ENCODE measurements around the gene IGFBP3. TPM values are rescaled to one million over a fixed set of nuclear protein-coding genes. Genes with fewer than 3 reads are reported as not detected.

IGFBP3 gene
- total and polyA plus RNA-seq, 4 donors = 87.0 to 244 (median 182) TPM

- H3K36me3 ChIP-seq (ENCODE audit: control insufficient read depth in 4 of 4, insufficient read depth in 3 of 4, low read depth in 1 of 4, low read length in 3 of 4) = peaks cover 0 to 9% (median 0%) of the 10 kb centered on the region in 4 donors
- H3K9me3 ChIP-seq (ENCODE audit: control insufficient read depth in 4 of 4, low read length in 3 of 4) = no peaks in the 10 kb centered on the region
- no peak overlapping the region for H3K4me3 ChIP-seq (ENCODE audit: low read depth in 1 of 3, low read length in 3 of 3)
- DNase-seq (ENCODE audit: low spot score) = no peak
- H3K4me1 ChIP-seq (ENCODE audit: control insufficient read depth in 4 of 4, insufficient read depth in 4 of 4, low read length in 3 of 4) = peaks cover 0 to 6% (median 3%) of the 10 kb centered on the region in 4 donors
- H3K27me3 ChIP-seq (ENCODE audit: control insufficient read depth in 4 of 4, insufficient read depth in 4 of 4, low read length in 3 of 4) = no peaks in the 10 kb centered on the region
- peak overlapping the region; percentile 3 to 56 for H3K27ac ChIP-seq (ENCODE audit: low read depth in 1 of 2, low read length in 2 of 2)
- 42% methylated on average over 4 of the region's 4 CpGs for WGBS
- no peak overlapping the region for H3K9ac ChIP-seq (ENCODE audit: low read depth in 1 of 2, low read length in 2 of 2)
- TF ChIP-seq RXRA (IDR thresholded peaks at IDR 0.05) = peak in 1 of 2 donors; percentile 42
- TF ChIP-seq JUND (IDR thresholded peaks at IDR 0.05) = peak in 1 of 2 donors; percentile 18
- TF ChIP-seq EGR1 (IDR thresholded peaks at IDR 0.05; ENCODE audit: low read depth in 2 of 2) = peak in 1 of 2 donors; percentile 15
- peak in 1 of 2 donors; percentile 2 for TF ChIP-seq RAD21 (IDR thresholded peaks at IDR 0.05)
- TF ChIP-seq FOXA2 (IDR thresholded peaks at IDR 0.05) = no peak
Measured at GRCh38 chr7:45893996-45894664, 26.9 kb downstream of the IGFBP3 start.

DNA sequence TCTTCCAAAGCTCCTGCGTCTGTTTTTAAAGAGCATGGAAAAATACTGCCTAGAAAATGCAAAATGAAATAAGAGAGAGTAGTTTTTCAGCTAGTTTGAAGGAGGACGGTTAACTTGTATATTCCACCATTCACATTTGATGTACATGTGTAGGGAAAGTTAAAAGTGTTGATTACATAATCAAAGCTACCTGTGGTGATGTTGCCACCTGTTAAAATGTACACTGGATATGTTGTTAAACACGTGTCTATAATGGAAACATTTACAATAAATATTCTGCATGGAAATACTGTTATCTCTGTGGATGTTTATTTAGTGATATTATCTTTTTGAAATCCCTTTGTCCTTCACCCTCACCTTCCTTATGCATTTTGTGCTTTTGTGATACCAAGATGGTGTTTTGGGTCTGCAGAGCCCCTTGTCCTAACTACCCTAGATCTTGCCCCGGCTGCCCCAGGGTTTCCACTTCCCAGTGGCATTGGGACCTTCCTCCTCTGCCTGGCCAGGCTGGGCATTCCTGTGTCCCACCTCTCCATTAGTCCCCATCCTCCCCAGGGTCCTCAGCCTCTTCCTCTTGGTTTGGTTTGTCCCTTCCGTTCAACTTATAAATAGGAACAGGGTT lies 27.6 kb downstream of the IGFBP3 start:
- H3K36me3 ChIP-seq (ENCODE audit: control insufficient read depth in 4 of 4, insufficient read depth in 3 of 4, low read depth in 1 of 4, low read length in 3 of 4) = peaks cover 0 to 9% (median 0%) of the 10 kb centered on the region in 4 donors
- peak overlapping the region in 1 of 2 donors; percentile 56 for H3K27ac ChIP-seq (ENCODE audit: low read depth in 1 of 2, low read length in 2 of 2)
- no peak overlapping the region for H3K9ac ChIP-seq (ENCODE audit: low read depth in 1 of 2, low read length in 2 of 2)
- H3K27me3 ChIP-seq (ENCODE audit: control insufficient read depth in 4 of 4, insufficient read depth in 4 of 4, low read length in 3 of 4) = no peaks in the 10 kb centered on the region
- no peak for DNase-seq (ENCODE audit: low spot score)
- TF ChIP-seq CTCF (IDR thresholded peaks at IDR 0.05; ENCODE audit: low read depth, low read length, missing input control) (no peak), FOXA1 (IDR thresholded peaks at IDR 0.05) (peak; percentile 51), GABPA (IDR thresholded peaks at IDR 0.05 in 1 of 2, conservative IDR thresholded peaks at IDR 0.05 in 1 of 2) (no peak), EGR1 (IDR thresholded peaks at IDR 0.05; ENCODE audit: low read depth in 2 of 2) (peak in 1 of 2 donors; percentile 57), FOXA2 (IDR thresholded peaks at IDR 0.05) (peak; percentile 71), RXRA (IDR thresholded peaks at IDR 0.05) (peak in 1 of 2 donors; percentile 37), JUND (IDR thresholded peaks at IDR 0.05) (peak in 1 of 2 donors; percentile 65), HNF4G (IDR thresholded peaks at IDR 0.05) (peak; percentile 6), NR2F2 (IDR thresholded peaks at IDR 0.05) (peak; percentile 37), SP1 (IDR thresholded peaks at IDR 0.05) (peak; percentile 23), MAX (IDR thresholded peaks at IDR 0.05) (no peak), HNF4A (conservative IDR thresholded peaks at IDR 0.05) (peak; percentile 6 to 46)
- TF ChIP-seq, protein P1, sequence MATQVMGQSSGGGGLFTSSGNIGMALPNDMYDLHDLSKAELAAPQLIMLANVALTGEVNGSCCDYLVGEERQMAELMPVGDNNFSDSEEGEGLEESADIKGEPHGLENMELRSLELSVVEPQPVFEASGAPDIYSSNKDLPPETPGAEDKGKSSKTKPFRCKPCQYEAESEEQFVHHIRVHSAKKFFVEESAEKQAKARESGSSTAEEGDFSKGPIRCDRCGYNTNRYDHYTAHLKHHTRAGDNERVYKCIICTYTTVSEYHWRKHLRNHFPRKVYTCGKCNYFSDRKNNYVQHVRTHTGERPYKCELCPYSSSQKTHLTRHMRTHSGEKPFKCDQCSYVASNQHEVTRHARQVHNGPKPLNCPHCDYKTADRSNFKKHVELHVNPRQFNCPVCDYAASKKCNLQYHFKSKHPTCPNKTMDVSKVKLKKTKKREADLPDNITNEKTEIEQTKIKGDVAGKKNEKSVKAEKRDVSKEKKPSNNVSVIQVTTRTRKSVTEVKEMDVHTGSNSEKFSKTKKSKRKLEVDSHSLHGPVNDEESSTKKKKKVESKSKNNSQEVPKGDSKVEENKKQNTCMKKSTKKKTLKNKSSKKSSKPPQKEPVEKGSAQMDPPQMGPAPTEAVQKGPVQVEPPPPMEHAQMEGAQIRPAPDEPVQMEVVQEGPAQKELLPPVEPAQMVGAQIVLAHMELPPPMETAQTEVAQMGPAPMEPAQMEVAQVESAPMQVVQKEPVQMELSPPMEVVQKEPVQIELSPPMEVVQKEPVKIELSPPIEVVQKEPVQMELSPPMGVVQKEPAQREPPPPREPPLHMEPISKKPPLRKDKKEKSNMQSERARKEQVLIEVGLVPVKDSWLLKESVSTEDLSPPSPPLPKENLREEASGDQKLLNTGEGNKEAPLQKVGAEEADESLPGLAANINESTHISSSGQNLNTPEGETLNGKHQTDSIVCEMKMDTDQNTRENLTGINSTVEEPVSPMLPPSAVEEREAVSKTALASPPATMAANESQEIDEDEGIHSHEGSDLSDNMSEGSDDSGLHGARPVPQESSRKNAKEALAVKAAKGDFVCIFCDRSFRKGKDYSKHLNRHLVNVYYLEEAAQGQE (IDR thresholded peaks at IDR 0.05) = no peak
- H3K9me3 ChIP-seq (ENCODE audit: control insufficient read depth in 4 of 4, low read length in 3 of 4) = no peaks in the 10 kb centered on the region
- peaks cover 0 to 9% (median 3%) of the 10 kb centered on the region in 4 donors for H3K4me1 ChIP-seq (ENCODE audit: control insufficient read depth in 4 of 4, insufficient read depth in 4 of 4, low read length in 3 of 4)
- no peak overlapping the region for H3K4me3 ChIP-seq (ENCODE audit: low read depth in 1 of 3, low read length in 3 of 3)
- WGBS = 54% methylated on average over 5 of the region's 5 CpGs

Measured in liver (tissue), 9 donors.